Embryonic facial prominence (tissue), 1 donor: Measurements from ENCODE around the gene ZNF592.

Source experiments
- DNase-seq: peaks from one replicate; pipeline ENCODE4 v3.0.0-alpha.2; 2016; ENCODE audit errors: extremely low spot score

The ZNF592 gene

GRCh38 chr15:84781495-84781894 is 33.1 kb downstream of the ZNF592 start:
- DNase-seq: no peak

- DNase-seq: no peak
Observed at GRCh38 chr15:84782346-84782745, 34.0 kb downstream of the ZNF592 start.

- DNase-seq: no peak
Observed at GRCh38 chr15:84783493-84784251, 35.3 kb downstream of the ZNF592 start.

GRCh38 chr15:84784262-84784661 is 35.9 kb downstream of the ZNF592 start:
- DNase-seq: no peak

- no peak for DNase-seq
Observed at GRCh38 chr15:84785053-84785452, 36.7 kb downstream of the ZNF592 start.

GRCh38 chr15:84788500-84788899 is 40.1 kb downstream of the ZNF592 start:
- DNase-seq: no peak

- no peak for DNase-seq
Observed at GRCh38 chr15:84789762-84790161, 41.4 kb downstream of the ZNF592 start.

GRCh38 chr15:84790676-84791075 is 42.3 kb downstream of the ZNF592 start:
- DNase-seq: no peak

GRCh38 chr15:84791763-84792162 is 43.4 kb downstream of the ZNF592 start:
- DNase-seq: no peak

GRCh38 chr15:84793431-84794161 is 45.2 kb downstream of the ZNF592 start:
- DNase-seq: no peak

GRCh38 chr15:84794162-84794547 is 45.8 kb downstream of the ZNF592 start:
- no peak for DNase-seq

- DNase-seq: no peak
Observed at GRCh38 chr15:84795186-84795585, 46.8 kb downstream of the ZNF592 start.

- no peak for DNase-seq
Observed at GRCh38 chr15:84797212-84797611, 48.8 kb downstream of the ZNF592 start.

- no peak for DNase-seq
Observed at GRCh38 chr15:84797801-84798200, 49.4 kb downstream of the ZNF592 start.

- DNase-seq: no peak
Observed at GRCh38 chr15:84798436-84798946, 50.1 kb downstream of the ZNF592 start.

- DNase-seq: no peak
Observed at GRCh38 chr15:84799511-84800187, 51.3 kb downstream of the ZNF592 start.

GRCh38 chr15:84800365-84800806 is 52.0 kb downstream of the ZNF592 start:
- no peak for DNase-seq

- DNase-seq: no peak
Observed at GRCh38 chr15:84804005-84804900, 55.9 kb downstream of the ZNF592 start.

- no peak for DNase-seq
Observed at GRCh38 chr15:84805221-84805620, 56.8 kb downstream of the ZNF592 start.

- no peak for DNase-seq
Observed at GRCh38 chr15:84807228-84807627, 58.8 kb downstream of the ZNF592 start.

- no peak for DNase-seq
Observed at GRCh38 chr15:84810073-84810840, 61.9 kb downstream of the ZNF592 start.
